IMR-90 (cell line): ENCODE data around the gene ATP2A3. TPM values are rescaled to one million over a fixed set of nuclear protein-coding genes. Genes with fewer than 3 reads are reported as not detected.

Source experiments
- ELK1 ChIP-seq: fragments of 150-350 bp; IDR thresholded peaks from 2 replicates; pipeline ENCODE4 v1.6.1; 2016; ENCODE audit warnings: low read depth, mild to moderate bottlenecking, low read length, moderate library complexity, borderline replicate concordance
- MAFK ChIP-seq: IDR thresholded peaks from 2 replicates; pipeline ENCODE4 v1.6.1; 2012; ENCODE audit warnings: low read depth, low read length, improper control_type of control experiment
- MAZ ChIP-seq: IDR thresholded peaks from 2 replicates; pipeline ENCODE4 v1.6.1; 2012; ENCODE audit warnings: low read depth, mild to moderate bottlenecking, low read length, improper control_type of control experiment, moderate library complexity, borderline replicate concordance
- SMC3 ChIP-seq: fragments of 150-350 bp; IDR thresholded peaks from 2 replicates; pipeline ENCODE4 v1.6.1; 2016; ENCODE audit warnings: low read depth, mild to moderate bottlenecking, antibody characterized with exemption, low read length, moderate library complexity
- USF2 ChIP-seq: fragments of 150-350 bp; IDR thresholded peaks from 2 replicates; pipeline ENCODE4 v1.6.1; 2017; ENCODE audit warnings: mild to moderate bottlenecking, antibody characterized with exemption, low read length, low read depth
- polyA plus RNA-seq, 3 experiments: library from polyadenylated mRNA; depleted of rRNA; stranded (reverse); fragments of >200 nt; gene quantifications; 2 replicates each; pipeline ENCODE4 v1.2.3, GENCODE V29; 2012; ENCODE audit warnings: low replicate concordance in 1 of 3
- total RNA-seq: library from RNA; depleted of rRNA; stranded (reverse); fragments of >200 nt; gene quantifications from 2 replicates; pipeline ENCODE4 v1.2.3, GENCODE V29; 2012

The ATP2A3 gene
- total and polyA plus RNA-seq, 2 of the 4 experiments (the other 2 are of a cell fraction) = 0.18 to 0.63 TPM

GRCh38 chr17:3891626-3892094 lies 72.6 kb downstream of the ATP2A3 start (continued):
- TF ChIP-seq USF2 (no peak), MAZ (no peak), ELK1 (no peak), MAFK (no peak), SMC3 (no peak)
